Measurements from ENCODE around the gene AMER1.

- TF ChIP-seq KDM4A (IDR thresholded peaks at IDR 0.05; ENCODE audit: low read depth, low read length, severe bottlenecking), result no peak
- no peak for TF ChIP-seq BCL11A (IDR thresholded peaks at IDR 0.05; ENCODE audit: low read depth in 2 of 2, low read length in 2 of 2)
- TF ChIP-seq, protein P1, sequence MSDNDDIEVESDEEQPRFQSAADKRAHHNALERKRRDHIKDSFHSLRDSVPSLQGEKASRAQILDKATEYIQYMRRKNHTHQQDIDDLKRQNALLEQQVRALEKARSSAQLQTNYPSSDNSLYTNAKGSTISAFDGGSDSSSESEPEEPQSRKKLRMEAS (IDR thresholded peaks at IDR 0.05), result no peak
- no peak for TF ChIP-seq RFX5 (IDR thresholded peaks at IDR 0.05; ENCODE audit: borderline replicate concordance, low read depth, low read length)
- TF ChIP-seq, protein P2, sequence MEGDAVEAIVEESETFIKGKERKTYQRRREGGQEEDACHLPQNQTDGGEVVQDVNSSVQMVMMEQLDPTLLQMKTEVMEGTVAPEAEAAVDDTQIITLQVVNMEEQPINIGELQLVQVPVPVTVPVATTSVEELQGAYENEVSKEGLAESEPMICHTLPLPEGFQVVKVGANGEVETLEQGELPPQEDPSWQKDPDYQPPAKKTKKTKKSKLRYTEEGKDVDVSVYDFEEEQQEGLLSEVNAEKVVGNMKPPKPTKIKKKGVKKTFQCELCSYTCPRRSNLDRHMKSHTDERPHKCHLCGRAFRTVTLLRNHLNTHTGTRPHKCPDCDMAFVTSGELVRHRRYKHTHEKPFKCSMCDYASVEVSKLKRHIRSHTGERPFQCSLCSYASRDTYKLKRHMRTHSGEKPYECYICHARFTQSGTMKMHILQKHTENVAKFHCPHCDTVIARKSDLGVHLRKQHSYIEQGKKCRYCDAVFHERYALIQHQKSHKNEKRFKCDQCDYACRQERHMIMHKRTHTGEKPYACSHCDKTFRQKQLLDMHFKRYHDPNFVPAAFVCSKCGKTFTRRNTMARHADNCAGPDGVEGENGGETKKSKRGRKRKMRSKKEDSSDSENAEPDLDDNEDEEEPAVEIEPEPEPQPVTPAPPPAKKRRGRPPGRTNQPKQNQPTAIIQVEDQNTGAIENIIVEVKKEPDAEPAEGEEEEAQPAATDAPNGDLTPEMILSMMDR (IDR thresholded peaks at IDR 0.05; ENCODE audit: control extremely low read depth in 1 of 3, insufficient read depth in 1 of 3, low read depth in 1 of 3, low read length in 3 of 3), result no peak
- TF ChIP-seq SP2 (IDR thresholded peaks at IDR 0.05; ENCODE audit: low read length), result no peak
- no peak for TF ChIP-seq TAF7 (optimal IDR thresholded peaks at IDR 0.05; ENCODE audit: borderline replicate concordance, low read depth, low read length)
- TF ChIP-seq EP300 (IDR thresholded peaks at IDR 0.05; ENCODE audit: borderline replicate concordance in 1 of 2, low read depth in 2 of 2, low read length in 2 of 2), result no peak
- TF ChIP-seq RAD21 (IDR thresholded peaks at IDR 0.05 in 1 of 2, conservative IDR thresholded peaks at IDR 0.05 in 1 of 2; ENCODE audit: low read depth in 2 of 2, low read length in 2 of 2), result no peak
Observed at GRCh38 chrX:64196606-64197005, 8.9 kb downstream of the AMER1 start.

All from H1 (cell line).